ENCODE results near the gene PRR3. TPM values are rescaled to one million over a fixed set of nuclear protein-coding genes. Genes with fewer than 3 reads are reported as not detected.

Gene PRR3
- total and polyA plus RNA-seq, 2 experiments from 2014 or later, result 10.9 to 15.2 TPM

GRCh38 chr6:30554962-30555815 lies 1.9 kb upstream of the PRR3 start:
- Histone ChIP-seq H3K27ac (ENCODE audit: low read depth) (peak overlapping the region; percentile 94), H3F3A (replicated peaks; ENCODE audit: low read depth) (peaks cover 20% of the 10 kb centered on the region; the same call in 1 of the 2 replicates), H3K4me3 (peak overlapping the region; percentile 65), H3K36me3 (ENCODE audit: insufficient read depth) (no peaks in the 10 kb centered on the region; the same call in 1 of the 2 replicates), H3K27me3 (ENCODE audit: insufficient read depth) (no peaks in the 10 kb centered on the region), H3K4me2 (peak overlapping the region; percentile 80), H2AFZ (peak overlapping the region; percentile 98), H4K20me1 (replicated peaks; ENCODE audit: insufficient read depth) (peaks cover 14% of the 10 kb centered on the region), H3K9me2 (ENCODE audit: insufficient read depth) (no peaks in the 10 kb centered on the region), H3K4me1 (ENCODE audit: insufficient read depth) (peaks cover 9% of the 10 kb centered on the region; the same call in 1 of the 2 replicates), H3K79me2 (replicated peaks; ENCODE audit: insufficient read depth) (peaks cover 38% of the 10 kb centered on the region)
- no peak for TF ChIP-seq ZNF331 (CRISPR knock-in tag; IDR thresholded peaks at IDR 0.05; ENCODE audit: low read depth)
- TF ChIP-seq CREB1 (CRISPR knock-in tag; IDR thresholded peaks at IDR 0.05; ENCODE audit: low read depth), result peak; percentile 36; the same call in 1 of the 2 replicates
- H3K27ac Mint-ChIP-seq, result peak overlapping the region; percentile 98
- ATAC-seq (peak; percentile 28), DNase-seq (ENCODE audit: low spot score) (peak; percentile 71)
- H3K4me3 Mint-ChIP-seq, result peak overlapping the region; percentile 98
- H3K4me1 Mint-ChIP-seq, result peaks cover 12% of the 10 kb centered on the region
- H3K36me3 Mint-ChIP-seq (ENCODE audit: low read depth), result peaks cover 63% of the 10 kb centered on the region
- peaks cover 15% of the 10 kb centered on the region for H3K27me3 Mint-ChIP-seq (ENCODE audit: insufficient read depth, low read depth, poor library complexity)
- H3K9me3 Mint-ChIP-seq, result peaks cover 3% of the 10 kb centered on the region; the same call in 1 of the 3 replicates

GRCh38 chr6:30555816-30556065 lies 1.4 kb upstream of the PRR3 start:
- Histone ChIP-seq H3K4me1 (ENCODE audit: insufficient read depth) (peaks cover 9% of the 10 kb centered on the region; the same call in 1 of the 2 replicates), H3F3A (replicated peaks; ENCODE audit: low read depth) (peaks cover 20% of the 10 kb centered on the region; the same call in 1 of the 2 replicates), H3K4me2 (peak overlapping the region; percentile 80), H3K9me2 (ENCODE audit: insufficient read depth) (no peaks in the 10 kb centered on the region), H3K36me3 (ENCODE audit: insufficient read depth) (no peaks in the 10 kb centered on the region; the same call in 1 of the 2 replicates), H3K27ac (ENCODE audit: low read depth) (peak overlapping the region; percentile 94), H3K27me3 (ENCODE audit: insufficient read depth) (no peaks in the 10 kb centered on the region), H3K4me3 (peak overlapping the region; percentile 65), H4K20me1 (replicated peaks; ENCODE audit: insufficient read depth) (peaks cover 15% of the 10 kb centered on the region), H2AFZ (peak overlapping the region; percentile 98), H3K79me2 (replicated peaks; ENCODE audit: insufficient read depth) (peaks cover 44% of the 10 kb centered on the region)
- peaks cover 59% of the 10 kb centered on the region for H3K36me3 Mint-ChIP-seq (ENCODE audit: low read depth)
- DNase-seq (ENCODE audit: low spot score) (no peak), ATAC-seq (no peak)
- H3K4me3 Mint-ChIP-seq, result peak overlapping the region; percentile 98
- H3K9me3 Mint-ChIP-seq, result peaks cover 3% of the 10 kb centered on the region; the same call in 1 of the 3 replicates
- peaks cover 17% of the 10 kb centered on the region for H3K27me3 Mint-ChIP-seq (ENCODE audit: insufficient read depth, low read depth, poor library complexity)
- H3K4me1 Mint-ChIP-seq, result peaks cover 12% of the 10 kb centered on the region
- peak overlapping the region; percentile 98 for H3K27ac Mint-ChIP-seq
- TF ChIP-seq STAT1 (IDR thresholded peaks at IDR 0.05; ENCODE audit: unreplicated experiment) (no peak), POLR2AphosphoS5 (IDR thresholded peaks at IDR 0.05; ENCODE audit: low read depth) (no peak), CTCF (conservative IDR thresholded peaks at IDR 0.05; ENCODE audit: low read depth in 2 of 2) (no peak), ZNF331 (CRISPR knock-in tag; IDR thresholded peaks at IDR 0.05; ENCODE audit: low read depth) (no peak), ZNF114 (CRISPR knock-in tag; IDR thresholded peaks at IDR 0.05) (no peak), ETS1 (IDR thresholded peaks at IDR 0.05) (no peak), CREB1 (CRISPR knock-in tag; IDR thresholded peaks at IDR 0.05; ENCODE audit: low read depth) (no peak; the same call in 1 of the 2 replicates), JUNB (IDR thresholded peaks at IDR 0.05; ENCODE audit: unreplicated experiment) (no peak), NANOG (IDR thresholded peaks at IDR 0.05; ENCODE audit: borderline replicate concordance) (no peak), ZNF462 (CRISPR knock-in tag; IDR thresholded peaks at IDR 0.05) (no peak)
